Endothelial cell of umbilical vein (primary cell): Measurements from ENCODE around the gene USP4.

Experiments used
- CTCF ChIP-seq, 2 donors: IDR thresholded peaks; 1 replicate in 1 of 2; 2 replicates in 1 of 2; pipeline ENCODE4 v1.5.1; 2011; ENCODE audit warnings: low read length in 2 of 2, mild to moderate bottlenecking in 2 of 2, moderate library complexity in 2 of 2, control low read depth in 1 of 2, inconsistent platforms in 1 of 2, low read depth in 1 of 2; ENCODE audit not compliant: insufficient read depth in 1 of 2; ENCODE audit errors: extremely low read depth in 1 of 2
- EZH2 ChIP-seq: IDR thresholded peaks from 2 replicates; pipeline ENCODE4 v1.6.1; 2012; ENCODE audit warnings: borderline replicate concordance, low read depth, mild to moderate bottlenecking, moderate library complexity, low read length, inconsistent platforms; ENCODE audit not compliant: severe bottlenecking
- FOS ChIP-seq: IDR thresholded peaks from 2 replicates; pipeline ENCODE4 v1.6.1; 2011; ENCODE audit warnings: mild to moderate bottlenecking, low read length, moderate library complexity, borderline replicate concordance; ENCODE audit not compliant: insufficient read depth
- GATA2 ChIP-seq: IDR thresholded peaks from 2 replicates; pipeline ENCODE4 v1.7.0; 2011; ENCODE audit warnings: low read depth, mild to moderate bottlenecking, moderate library complexity, mixed read lengths, low read length; ENCODE audit not compliant: insufficient read length, insufficient read depth
- JUN ChIP-seq: IDR thresholded peaks from 2 replicates; pipeline ENCODE4 v1.6.1; 2011; ENCODE audit warnings: borderline replicate concordance, low read depth; ENCODE audit not compliant: insufficient read length, insufficient read depth
- MAX ChIP-seq: IDR thresholded peaks from 2 replicates; pipeline ENCODE4 v1.6.1; 2011; ENCODE audit not compliant: insufficient read depth, insufficient read length
- MYC ChIP-seq: IDR thresholded peaks from one replicate; pipeline ENCODE4 v1.6.1; 2011; ENCODE audit warnings: mild to moderate bottlenecking, low read depth, low read length
- POLR2A ChIP-seq: IDR thresholded peaks from 2 replicates; pipeline ENCODE4 v1.6.1; 2012; ENCODE audit warnings: low read depth, mild to moderate bottlenecking, control low read depth, low read length
- POLR2AphosphoS5 ChIP-seq: IDR thresholded peaks from 2 replicates; pipeline ENCODE4 v1.6.1; 2012; ENCODE audit warnings: low read depth, mild to moderate bottlenecking, control low read depth, low read length, moderate library complexity; ENCODE audit not compliant: insufficient read depth

- TF ChIP-seq CTCF (IDR thresholded peaks at IDR 0.05; ENCODE audit: extremely low read depth in 1 of 2, insufficient read depth in 1 of 2, low read depth in 1 of 2, low read length in 2 of 2) (no peak), POLR2A (no peak), JUN (no peak), FOS (no peak), POLR2AphosphoS5 (no peak), MYC (no peak), EZH2 (no peak), MAX (no peak), GATA2 (no peak)
Observed at GRCh38 chr3:49311283-49311682, 28.6 kb downstream of the USP4 start.
